CD8-positive, alpha-beta memory T cell (primary cell): ENCODE measurements around the gene DUSP2. TPM values are rescaled to one million over a fixed set of nuclear protein-coding genes. Genes with fewer than 3 reads are reported as not detected.

Experiments used
- CTCF ChIA-PET: fragments of 350-600 bp; sonication (Branson Sonifier 250); formaldehyde crosslinking; loops from one replicate; lab custom pipeline; 2021; ENCODE audit warnings: antibody characterized with exemption; lab: Charles Lee
- POLR2A ChIA-PET: fragments of 350-600 bp; sonication (Branson Sonifier 250); formaldehyde crosslinking; loops from one replicate; lab custom pipeline; 2021; ENCODE audit warnings: antibody characterized with exemption; lab: Charles Lee
- DNase-seq, 5 donors: peaks; one replicate each; pipeline versions ENCODE4 v3.0.0 to v3.0.0-alpha.2; 2020 to 2022; ENCODE audit warnings: mixed read lengths in 1 of 5
- H3K27ac ChIP-seq: one replicate; pipeline ENCODE4 v1.7.0; 2013; ENCODE audit warnings: low read depth, mild to moderate bottlenecking, low read length, moderate library complexity
- H3K27me3 ChIP-seq: 2 replicates; pipeline ENCODE4 v1.7.0; 2013; ENCODE audit warnings: low read length, mild to moderate bottlenecking; ENCODE audit not compliant: insufficient read depth, poor library complexity, severe bottlenecking
- H3K36me3 ChIP-seq: 2 replicates; pipeline ENCODE4 v1.7.0; 2013; ENCODE audit warnings: mild to moderate bottlenecking, low read length, moderate library complexity; ENCODE audit not compliant: insufficient read depth
- H3K4me1 ChIP-seq: 2 replicates; pipeline ENCODE4 v1.7.0; 2013; ENCODE audit warnings: mild to moderate bottlenecking, low read length, moderate library complexity; ENCODE audit not compliant: insufficient read depth
- H3K4me3 ChIP-seq: 2 replicates; pipeline ENCODE4 v1.7.0; 2013; ENCODE audit warnings: mild to moderate bottlenecking, low read length
- H3K9me3 ChIP-seq: 2 replicates; pipeline ENCODE4 v1.7.0; 2013; ENCODE audit warnings: mild to moderate bottlenecking, low read length
- H3K27ac Mint-ChIP-seq, 8 donors: one replicate each; pipeline ENCODE4 v1.8.0; 2020 to 2021; ENCODE audit warnings: mixed read lengths in 8 of 8, mild to moderate bottlenecking in 6 of 8, inconsistent platforms in 3 of 8, moderate library complexity in 3 of 8
- H3K27me3 Mint-ChIP-seq, 2 donors: one replicate each; pipeline ENCODE4 v1.8.0; 2020 to 2021; ENCODE audit warnings: mixed read lengths in 2 of 2, mild to moderate bottlenecking in 1 of 2, moderate library complexity in 1 of 2
- H3K36me3 Mint-ChIP-seq, 3 donors: one replicate each; pipeline ENCODE4 v1.8.0; 2020 to 2021; ENCODE audit warnings: mixed read lengths in 3 of 3, inconsistent platforms in 1 of 3, mild to moderate bottlenecking in 1 of 3
- H3K4me1 Mint-ChIP-seq, 3 donors: one replicate each; pipeline ENCODE4 v1.8.0; 2020 to 2021; ENCODE audit warnings: mixed read lengths in 3 of 3, inconsistent platforms in 1 of 3, mild to moderate bottlenecking in 1 of 3
- H3K4me3 Mint-ChIP-seq, 7 donors: one replicate each; pipeline ENCODE4 v1.8.0; 2020 to 2021; ENCODE audit warnings: mixed read lengths in 7 of 7, mild to moderate bottlenecking in 6 of 7, moderate library complexity in 4 of 7, inconsistent platforms in 2 of 7
- H3K9me3 Mint-ChIP-seq, 5 donors: one replicate each; pipeline ENCODE4 v1.8.0; 2020 to 2022; ENCODE audit warnings: mixed read lengths in 5 of 5, mild to moderate bottlenecking in 3 of 5, moderate library complexity in 2 of 5, inconsistent platforms in 1 of 5
- polyA plus RNA-seq: library from polyadenylated mRNA; unstranded; fragments of 300-500 nt; fragmentation: Illumina TruSeq; gene quantifications from one replicate; pipeline ENCODE4 v1.2.3, GENCODE V29; 2021
- total RNA-seq, 2 experiments: library from RNA; stranded (reverse); gene quantifications; one replicate each; pipeline ENCODE4 v1.2.3, GENCODE V29; 2021

The DUSP2 gene
- total and polyA plus RNA-seq, 3 experiments from 2014 or later: 214 to 518 (median 237) TPM

DNA sequence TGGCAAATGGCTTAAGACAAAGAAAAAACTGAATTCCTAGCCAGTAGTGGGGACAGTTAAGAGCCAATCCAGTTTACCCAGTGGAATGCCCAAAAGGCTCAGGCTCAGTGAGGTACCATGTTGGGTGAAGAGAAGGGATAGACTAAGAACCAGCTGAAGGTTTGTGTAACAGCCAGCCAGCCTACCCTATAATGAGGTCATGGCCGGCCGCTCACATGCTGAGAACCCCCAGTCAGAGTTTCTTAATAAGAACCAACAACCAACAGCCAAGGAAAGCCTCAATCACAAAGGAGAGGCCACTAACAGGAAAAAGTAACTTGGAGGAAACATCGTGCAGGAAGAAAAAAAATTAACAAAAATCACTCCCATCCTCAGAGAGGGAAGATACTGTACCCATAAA lies 25.4 kb upstream of the DUSP2 start:
- H3K9me3 Mint-ChIP-seq: no peaks in the 10 kb centered on the region
- no peaks in the 10 kb centered on the region for H3K27me3 ChIP-seq
- ChIA-PET POLR2A (interaction anchor here (0.7 to 1.2 kb wide), 2 partner anchors 30 to 39 kb away, joined by 3 to 8 read pairs; no protein-coding TSS in a partner anchor), CTCF (interaction anchor here (8.4 kb wide), 1 partner anchor 29 kb away, joined by 385 read pairs; the partner anchor contains the start of genes ASTL and DUSP2)
- DNase-seq: no peak
- peaks cover 17 to 40% (median 18%) of the 10 kb centered on the region in 3 donors for H3K4me1 Mint-ChIP-seq
- no peaks in the 10 kb centered on the region for H3K9me3 ChIP-seq
- H3K4me3 ChIP-seq: no peak overlapping the region
- no peak overlapping the region for H3K27ac ChIP-seq
- peaks cover 0 to 1% of the 10 kb centered on the region in 2 donors for H3K27me3 Mint-ChIP-seq
- peak overlapping the region in 1 of 8 donors; percentile 17 for H3K27ac Mint-ChIP-seq
- H3K36me3 ChIP-seq: no peaks in the 10 kb centered on the region
- peaks cover 7% of the 10 kb centered on the region for H3K4me1 ChIP-seq
- no peaks in the 10 kb centered on the region for H3K36me3 Mint-ChIP-seq
- H3K4me3 Mint-ChIP-seq: no peak overlapping the region

DNA sequence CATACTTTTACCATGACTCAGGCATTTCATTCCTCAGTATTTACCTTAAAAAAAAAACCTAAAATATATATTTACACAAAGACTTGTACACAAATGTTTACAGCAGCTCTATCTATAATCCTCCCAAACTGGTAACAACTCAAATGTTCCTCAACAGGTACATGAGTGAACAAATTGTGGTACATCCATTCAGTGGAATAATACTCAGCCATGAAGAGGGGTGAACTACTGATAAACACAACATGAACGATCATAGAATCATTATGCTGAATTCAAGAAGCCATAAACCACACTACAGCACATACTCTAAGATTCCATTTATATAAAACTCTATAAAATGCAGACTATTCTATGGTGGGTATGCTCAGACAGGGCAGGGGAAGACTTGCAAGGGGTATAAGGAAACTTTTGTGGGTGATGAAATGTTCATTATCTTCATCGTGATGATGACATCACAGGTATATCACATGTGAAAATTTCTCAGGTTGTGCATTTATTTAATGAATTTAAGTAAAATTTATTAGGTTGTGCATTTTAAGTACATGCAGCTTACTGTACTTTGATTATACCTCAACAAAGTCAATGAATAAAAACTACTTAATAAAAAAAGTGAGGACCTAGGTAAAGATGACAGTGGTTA lies 24.7 kb upstream of the DUSP2 start:
- no peaks in the 10 kb centered on the region for H3K9me3 Mint-ChIP-seq
- Histone ChIP-seq H3K27me3 (no peaks in the 10 kb centered on the region), H3K9me3 (no peaks in the 10 kb centered on the region), H3K4me1 (peaks cover 12% of the 10 kb centered on the region), H3K36me3 (no peaks in the 10 kb centered on the region), H3K27ac (no peak overlapping the region), H3K4me3 (no peak overlapping the region)
- no peak for DNase-seq
- peaks cover 0 to 1% of the 10 kb centered on the region in 2 donors for H3K27me3 Mint-ChIP-seq
- ChIA-PET POLR2A (interaction anchor here (0.6 to 1.2 kb wide), 3 partner anchors 21 to 791 kb away, joined by 3 read pairs; no protein-coding TSS in a partner anchor), CTCF (interaction anchor here (8.4 kb wide), 1 partner anchor 28 kb away, joined by 385 read pairs; the partner anchor contains the start of genes ASTL and DUSP2)
- no peaks in the 10 kb centered on the region for H3K36me3 Mint-ChIP-seq
- H3K4me1 Mint-ChIP-seq: peaks cover 19 to 43% (median 20%) of the 10 kb centered on the region in 3 donors
- no peak overlapping the region for H3K4me3 Mint-ChIP-seq
- H3K27ac Mint-ChIP-seq: no peak overlapping the region

DNA sequence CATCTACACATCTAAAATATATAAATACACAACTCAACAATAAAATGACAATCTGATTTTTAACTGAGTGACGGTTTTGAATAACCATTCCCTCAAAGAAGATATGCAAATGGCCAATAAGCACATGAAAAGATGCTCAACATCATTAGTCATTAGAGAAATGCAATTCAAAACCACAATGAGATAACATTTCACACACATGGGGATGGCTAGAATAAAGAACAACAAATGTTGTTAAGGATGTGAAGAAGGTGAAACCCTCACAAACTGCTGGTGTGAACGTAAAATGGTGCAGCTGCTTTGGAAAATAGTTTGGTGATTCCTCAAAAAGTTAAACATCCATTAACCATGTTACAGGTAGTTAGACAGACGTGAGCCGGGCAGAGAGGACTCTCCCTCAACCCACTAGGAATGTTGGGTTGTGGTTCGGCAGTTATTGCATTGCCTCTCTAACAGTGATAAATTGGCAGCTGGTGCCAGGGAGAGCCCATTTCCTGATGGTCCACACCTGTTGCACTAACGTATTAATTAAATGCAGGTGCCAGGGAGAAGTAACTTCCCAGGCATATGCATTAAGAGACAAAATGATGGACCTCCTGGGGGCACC lies 22.3 kb upstream of the DUSP2 start:
- Mint-ChIP-seq H3K27me3 (peaks cover 0 to 1% of the 10 kb centered on the region in 2 donors), H3K9me3 (no peaks in the 10 kb centered on the region), H3K4me3 (peak overlapping the region in 2 of 7 donors; percentile 16 to 57), H3K27ac (peak overlapping the region in 6 of 8 donors; percentile 38 to 74 (median 66)), H3K4me1 (peaks cover 36 to 57% (median 40%) of the 10 kb centered on the region in 3 donors), H3K36me3 (no peaks in the 10 kb centered on the region)
- no peaks in the 10 kb centered on the region for H3K9me3 ChIP-seq
- ChIA-PET CTCF (interaction anchor here (0.7 kb wide), 1 partner anchor 29 kb away, joined by 3 read pairs; the partner anchor contains the start of gene ASTL), POLR2A (interaction anchor here (0.6 kb wide), 1 partner anchor 126 kb away, joined by 3 read pairs; no protein-coding TSS in a partner anchor)
- no peaks in the 10 kb centered on the region for H3K27me3 ChIP-seq
- DNase-seq: no peak
- H3K4me1 ChIP-seq: peaks cover 29% of the 10 kb centered on the region
- no peak overlapping the region for H3K27ac ChIP-seq
- no peaks in the 10 kb centered on the region for H3K36me3 ChIP-seq
- no peak overlapping the region for H3K4me3 ChIP-seq

DNA sequence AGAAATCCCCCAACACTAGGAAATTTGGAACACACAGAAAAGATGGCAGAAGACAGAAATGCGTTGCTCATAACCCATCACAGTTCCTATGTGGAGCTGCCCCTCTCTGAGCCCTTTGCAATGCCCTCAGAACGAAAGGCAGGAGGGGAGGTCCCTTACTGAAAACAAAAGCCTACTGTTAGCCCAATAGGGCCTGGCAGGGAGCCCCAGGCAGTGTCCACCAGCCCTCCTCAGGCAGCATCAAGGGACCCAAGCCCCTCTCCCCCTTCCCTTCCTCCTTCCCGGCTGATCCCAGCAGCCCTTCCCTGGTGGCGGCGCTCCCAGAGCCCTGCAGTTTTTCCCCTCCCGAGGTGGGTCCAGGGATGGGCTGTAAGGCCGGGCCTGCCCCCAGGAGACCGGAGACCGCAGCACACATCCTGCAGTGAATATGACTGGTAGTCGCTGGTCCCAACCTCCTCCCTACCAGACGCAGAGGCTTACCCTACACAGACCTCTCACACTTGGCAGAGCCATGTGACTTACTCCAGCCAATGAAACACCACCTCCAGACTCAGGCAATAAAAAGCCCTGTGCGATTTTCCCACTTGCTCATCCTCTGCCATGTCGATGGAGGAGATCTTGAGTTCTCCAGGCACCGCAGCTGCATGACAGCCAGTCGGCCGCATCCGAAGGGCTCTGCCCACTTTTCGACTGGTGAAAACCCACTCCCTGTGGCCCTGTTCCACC lies 19.4 kb upstream of the DUSP2 start:
- no peaks in the 10 kb centered on the region for H3K9me3 Mint-ChIP-seq
- Histone ChIP-seq H3K4me3 (peak overlapping the region; percentile 54), H3K27me3 (no peaks in the 10 kb centered on the region), H3K27ac (peak overlapping the region; percentile 80), H3K9me3 (no peaks in the 10 kb centered on the region), H3K36me3 (no peaks in the 10 kb centered on the region), H3K4me1 (peaks cover 54% of the 10 kb centered on the region)
- H3K36me3 Mint-ChIP-seq: no peaks in the 10 kb centered on the region
- H3K4me1 Mint-ChIP-seq: peaks cover 58 to 80% (median 67%) of the 10 kb centered on the region in 3 donors
- peak; percentile 51 to 85 (median 68) for DNase-seq
- H3K4me3 Mint-ChIP-seq: peak overlapping the region; percentile 79 to 94 (median 84)
- H3K27me3 Mint-ChIP-seq: no peaks in the 10 kb centered on the region
- ChIA-PET CTCF (interaction anchor here (1.2 to 3.5 kb wide), 6 partner anchors 10 to 46 kb away, joined by 3 to 33 read pairs (median 13); partner anchors contain the start of genes ASTL and DUSP2), POLR2A (interaction anchor here (0.9 to 3.2 kb wide), 5 partner anchors 13 to 173 kb away, joined by 3 to 78 read pairs (median 5); partner anchors contain the start of genes ANKRD36C and DUSP2)
- H3K27ac Mint-ChIP-seq: peak overlapping the region; percentile 88 to 100 (median 92)

DNA sequence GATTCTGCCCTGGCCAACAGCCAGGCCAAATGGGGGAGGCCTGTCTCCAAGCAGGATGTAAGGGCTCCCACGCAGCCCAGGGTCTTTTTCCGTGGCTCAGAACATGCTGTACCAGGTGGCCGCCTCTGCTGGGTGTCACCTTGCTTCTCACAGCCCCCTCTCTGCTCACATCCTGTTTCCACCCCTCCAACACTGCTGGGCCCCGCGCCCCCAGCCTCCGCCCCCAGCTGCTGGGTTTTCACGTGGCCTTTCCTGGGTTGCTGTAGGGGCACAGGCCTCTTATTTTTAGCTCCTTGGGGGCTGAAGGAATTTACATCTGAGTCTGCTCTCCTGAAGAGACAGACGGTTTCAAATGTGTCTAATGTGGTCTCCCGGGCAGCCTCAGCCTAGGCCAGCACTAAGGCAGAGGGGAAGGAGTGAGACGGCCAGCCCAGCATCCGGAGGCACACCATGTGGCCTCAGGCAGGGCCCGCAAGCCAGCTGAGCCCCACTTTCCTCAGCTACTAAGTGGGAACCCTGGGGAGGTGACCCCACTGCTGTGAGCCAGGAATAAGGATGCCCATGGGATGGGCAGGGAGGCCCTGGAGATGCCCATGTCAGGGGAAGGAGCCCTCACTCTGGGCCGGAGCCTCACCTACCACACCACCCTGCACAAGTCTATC lies 18.7 kb upstream of the DUSP2 start:
- peak; percentile 58 to 90 (median 83) for DNase-seq
- Mint-ChIP-seq H3K4me3 (peak overlapping the region; percentile 79 to 94 (median 84)), H3K9me3 (no peaks in the 10 kb centered on the region), H3K27ac (peak overlapping the region; percentile 88 to 100 (median 92)), H3K36me3 (no peaks in the 10 kb centered on the region), H3K4me1 (peaks cover 66 to 82% (median 74%) of the 10 kb centered on the region in 3 donors), H3K27me3 (no peaks in the 10 kb centered on the region)
- peaks cover 62% of the 10 kb centered on the region for H3K4me1 ChIP-seq
- POLR2A ChIA-PET: interaction anchor here (0.8 to 3.2 kb wide), 6 partner anchors 13 to 172 kb away, joined by 3 to 78 read pairs (median 4); partner anchors contain the start of genes ANKRD36C and DUSP2
- H3K27ac ChIP-seq: peak overlapping the region; percentile 80
- H3K27me3 ChIP-seq: no peaks in the 10 kb centered on the region
- H3K36me3 ChIP-seq: no peaks in the 10 kb centered on the region
- H3K4me3 ChIP-seq: peak overlapping the region; percentile 54
- CTCF ChIA-PET: interaction anchor here (0.6 to 3.5 kb wide), 8 partner anchors 8 to 47 kb away, joined by 3 to 33 read pairs (median 8); partner anchors contain the start of genes ASTL and DUSP2
- no peaks in the 10 kb centered on the region for H3K9me3 ChIP-seq

DNA sequence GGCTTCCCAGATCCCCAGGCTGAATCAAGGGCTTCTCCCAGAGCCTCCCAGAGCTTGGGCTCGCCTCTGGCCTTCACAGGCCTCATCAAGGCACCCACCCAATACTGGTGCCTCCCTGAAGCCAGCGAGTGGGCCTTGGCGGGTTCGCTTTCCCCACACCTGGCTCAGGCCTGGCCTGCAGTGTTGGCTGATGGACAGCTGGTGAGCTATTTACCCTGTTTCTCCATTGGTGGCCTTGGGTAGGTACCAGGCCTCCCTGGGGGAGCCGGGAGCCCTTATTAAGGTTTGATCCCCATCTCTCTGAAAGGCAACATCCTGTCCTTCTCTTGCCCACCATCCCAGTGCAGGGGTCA lies 18.2 kb upstream of the DUSP2 start:
- Mint-ChIP-seq H3K36me3 (no peaks in the 10 kb centered on the region), H3K4me1 (peaks cover 68 to 85% (median 79%) of the 10 kb centered on the region in 3 donors), H3K27me3 (no peaks in the 10 kb centered on the region), H3K9me3 (no peaks in the 10 kb centered on the region), H3K4me3 (peak overlapping the region; percentile 79 to 94 (median 84)), H3K27ac (peak overlapping the region; percentile 88 to 100 (median 92))
- no peaks in the 10 kb centered on the region for H3K36me3 ChIP-seq
- no peaks in the 10 kb centered on the region for H3K9me3 ChIP-seq
- no peak for DNase-seq
- peak overlapping the region; percentile 54 for H3K4me3 ChIP-seq
- H3K27ac ChIP-seq: peak overlapping the region; percentile 80
- H3K27me3 ChIP-seq: no peaks in the 10 kb centered on the region
- ChIA-PET POLR2A (interaction anchor here (0.8 to 3.2 kb wide), 5 partner anchors 12 to 26 kb away, joined by 3 to 78 read pairs (median 5); partner anchors contain the start of gene DUSP2), CTCF (interaction anchor here (0.6 to 3.5 kb wide), 8 partner anchors 9 to 46 kb away, joined by 3 to 33 read pairs (median 8); partner anchors contain the start of genes ASTL and DUSP2)
- peaks cover 67% of the 10 kb centered on the region for H3K4me1 ChIP-seq

DNA sequence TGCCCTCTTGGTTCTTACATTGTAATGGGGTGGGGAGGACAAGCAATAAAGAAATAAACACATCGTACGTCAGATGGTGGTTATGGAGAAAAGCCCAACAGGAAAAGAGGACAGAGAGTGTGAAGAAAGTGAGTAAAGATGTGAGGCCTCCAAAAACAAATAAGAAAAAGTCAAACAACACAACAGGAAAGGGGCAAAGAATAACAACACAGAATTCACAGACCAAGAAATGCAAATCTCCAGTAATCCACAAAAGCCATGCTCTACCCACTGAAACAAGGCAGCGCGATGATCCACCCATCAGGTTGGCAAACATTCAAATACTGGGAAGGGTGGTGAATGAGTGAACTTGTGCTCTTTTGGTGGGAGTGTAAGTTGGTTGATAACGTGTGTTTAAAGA lies 16.7 kb upstream of the DUSP2 start:
- CTCF ChIA-PET: interaction anchor here (1.2 to 3.5 kb wide), 3 partner anchors 13 to 23 kb away, joined by 3 to 27 read pairs (median 4); no protein-coding TSS in a partner anchor
- Mint-ChIP-seq H3K27me3 (no peaks in the 10 kb centered on the region), H3K4me3 (peak overlapping the region; percentile 34 to 79 (median 60)), H3K4me1 (peaks cover 75 to 85% (median 81%) of the 10 kb centered on the region in 3 donors), H3K36me3 (no peaks in the 10 kb centered on the region), H3K27ac (peak overlapping the region; percentile 88 to 100 (median 92)), H3K9me3 (no peaks in the 10 kb centered on the region)
- Histone ChIP-seq H3K4me1 (peaks cover 82% of the 10 kb centered on the region), H3K27me3 (no peaks in the 10 kb centered on the region), H3K36me3 (no peaks in the 10 kb centered on the region), H3K9me3 (no peaks in the 10 kb centered on the region), H3K4me3 (no peak overlapping the region), H3K27ac (peak overlapping the region; percentile 80)
- peak in 1 of 5 donors; percentile 73 for DNase-seq
- POLR2A ChIA-PET: interaction anchor here (0.6 to 3.2 kb wide), 2 partner anchors 17 to 46 kb away, joined by 5 to 78 read pairs; partner anchors contain the start of genes DUSP2 and STARD7
